Osteocyte (in vitro differentiated cells): ENCODE results near the gene CNGA3. TPM values are rescaled to one million over a fixed set of nuclear protein-coding genes. Genes with fewer than 3 reads are reported as not detected.
"Not testable (repeated sequence)": the region's sequence is repeated elsewhere in the genome, so short reads cannot be mapped to it uniquely, and the experiment has no call there.

Experiments
- DNase-seq: peaks from one replicate; pipeline ENCODE4 v3.0.0; 2021; ENCODE audit warnings: mixed read lengths; ENCODE audit not compliant: unreplicated experiment; ENCODE audit errors: extremely low spot score
- H3K27ac Mint-ChIP-seq: one replicate; pipeline ENCODE4 v1.8.0; 2021; ENCODE audit warnings: mild to moderate bottlenecking, mixed read lengths; ENCODE audit not compliant: unreplicated experiment
- H3K27me3 Mint-ChIP-seq: one replicate; pipeline ENCODE4 v1.8.0; 2021; ENCODE audit warnings: mixed read lengths; ENCODE audit not compliant: unreplicated experiment
- H3K36me3 Mint-ChIP-seq: one replicate; pipeline ENCODE4 v1.8.0; 2021; ENCODE audit warnings: mixed read lengths; ENCODE audit not compliant: unreplicated experiment
- H3K4me1 Mint-ChIP-seq: one replicate; pipeline ENCODE4 v1.8.0; 2021; ENCODE audit warnings: mixed read lengths; ENCODE audit not compliant: unreplicated experiment
- H3K4me3 Mint-ChIP-seq: one replicate; pipeline ENCODE4 v1.8.0; 2021; ENCODE audit warnings: mild to moderate bottlenecking, moderate library complexity, mixed read lengths; ENCODE audit not compliant: unreplicated experiment
- H3K9me3 Mint-ChIP-seq: one replicate; pipeline ENCODE4 v1.8.0; 2021; ENCODE audit warnings: mixed read lengths; ENCODE audit not compliant: unreplicated experiment
- CTCF ChIP-seq: fragments of 200-600 bp; sonication (generic); IDR thresholded peaks from 2 replicates; pipeline ENCODE4 v1.5.0; 2021; ENCODE audit warnings: antibody characterized with exemption, mild to moderate bottlenecking, moderate library complexity
- total RNA-seq: library from RNA; stranded (reverse); gene quantifications from 2 replicates; pipeline ENCODE4 v1.2.1, GENCODE V29; 2021

The CNGA3 gene
- total RNA-seq, 1 donor from 2014 or later, result not detected

DNA sequence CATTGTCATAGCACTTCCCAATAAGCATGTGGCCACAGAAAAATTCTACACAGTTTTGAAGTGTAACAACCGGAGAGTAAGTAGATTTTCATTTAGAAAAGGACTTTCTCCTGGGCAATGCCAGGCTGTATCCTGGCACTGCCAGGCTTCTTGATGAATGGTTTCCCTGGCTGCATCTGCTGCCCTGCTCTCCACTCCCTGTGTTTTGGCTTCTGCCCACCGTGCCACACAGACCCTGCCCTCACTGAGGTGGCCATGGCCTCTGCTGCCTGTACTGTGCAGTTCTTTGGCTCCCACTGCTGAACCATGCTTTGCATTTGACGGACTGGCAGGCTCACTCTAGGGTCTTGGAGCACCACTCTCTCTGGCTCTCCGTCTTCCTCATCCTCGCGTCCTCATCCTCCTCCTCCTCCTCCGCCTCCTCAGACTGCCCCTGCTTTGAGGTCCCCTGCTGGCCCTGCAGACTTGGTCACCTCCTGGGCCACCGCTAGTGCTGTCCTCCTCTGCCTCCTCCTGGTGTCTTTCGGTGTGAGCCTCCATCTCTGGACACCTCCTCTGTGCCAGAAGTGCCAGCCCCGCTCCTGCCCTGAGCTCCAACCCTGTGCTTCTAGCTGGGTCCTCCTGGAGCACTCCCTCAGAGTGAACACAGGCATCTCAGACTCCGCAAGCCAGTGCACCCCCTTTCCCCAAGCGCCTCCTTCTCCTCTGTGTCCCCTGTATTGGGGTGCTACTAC, 45.9 kb upstream of the CNGA3 start:
- H3K27me3 Mint-ChIP-seq, result peaks cover 15% of the 10 kb centered on the region
- no peaks in the 10 kb centered on the region for H3K9me3 Mint-ChIP-seq
- H3K4me1 Mint-ChIP-seq, result no peaks in the 10 kb centered on the region
- DNase-seq, result no peak
- no peak for TF ChIP-seq CTCF
- H3K27ac Mint-ChIP-seq, result no peak overlapping the region
- no peaks in the 10 kb centered on the region for H3K36me3 Mint-ChIP-seq
- H3K4me3 Mint-ChIP-seq, result no peak overlapping the region

GRCh38 chr2:98301469-98301868, 44.8 kb upstream of the CNGA3 start:
- Mint-ChIP-seq H3K27me3 (peaks cover 10% of the 10 kb centered on the region), H3K9me3 (no peaks in the 10 kb centered on the region)
- TF ChIP-seq CTCF, result no peak

GRCh38 chr2:98307131-98307696, 39.0 kb upstream of the CNGA3 start:
- not testable (repeated sequence) for H3K4me3 Mint-ChIP-seq, H3K9me3 Mint-ChIP-seq, H3K36me3 Mint-ChIP-seq, H3K27me3 Mint-ChIP-seq, DNase-seq, H3K4me1 Mint-ChIP-seq, H3K27ac Mint-ChIP-seq

More at GRCh38 chr2:98301469-98301868, 44.8 kb upstream of the CNGA3 start:
- H3K27ac Mint-ChIP-seq, result no peak overlapping the region
- H3K36me3 Mint-ChIP-seq, result no peaks in the 10 kb centered on the region
- H3K4me3 Mint-ChIP-seq, result no peak overlapping the region
- no peaks in the 10 kb centered on the region for H3K4me1 Mint-ChIP-seq
- no peak for DNase-seq

DNA sequence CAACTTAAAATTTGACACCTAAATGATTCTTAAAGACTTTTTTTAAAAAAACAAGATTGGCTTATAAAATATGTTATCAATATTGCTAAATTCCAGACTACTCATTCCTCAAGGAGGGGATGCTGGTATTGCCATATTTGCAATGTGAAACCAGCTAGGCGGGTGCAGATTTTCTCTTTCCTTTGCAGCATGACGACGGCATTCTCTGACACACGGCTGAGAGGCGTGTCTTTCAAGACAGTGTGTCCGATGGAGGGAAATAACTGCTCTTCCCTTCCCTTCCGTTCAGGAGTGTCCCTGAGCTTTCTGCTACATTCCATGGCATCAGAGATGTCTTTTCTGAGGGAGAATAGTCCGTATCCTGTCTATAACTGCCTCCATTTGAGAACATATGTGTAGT, 38.2 kb upstream of the CNGA3 start:
- Mint-ChIP-seq H3K4me3 (no peak overlapping the region), H3K36me3 (no peaks in the 10 kb centered on the region), H3K27ac (no peak overlapping the region), H3K27me3 (peaks cover 8% of the 10 kb centered on the region), H3K9me3 (no peaks in the 10 kb centered on the region), H3K4me1 (no peaks in the 10 kb centered on the region)
- TF ChIP-seq CTCF, result no peak
- DNase-seq, result no peak

- TF ChIP-seq CTCF, result no peak
- no peak overlapping the region for H3K27ac Mint-ChIP-seq
- peaks cover 8% of the 10 kb centered on the region for H3K27me3 Mint-ChIP-seq
- no peaks in the 10 kb centered on the region for H3K36me3 Mint-ChIP-seq
- no peaks in the 10 kb centered on the region for H3K9me3 Mint-ChIP-seq
- H3K4me1 Mint-ChIP-seq, result no peaks in the 10 kb centered on the region
- no peak overlapping the region for H3K4me3 Mint-ChIP-seq
- DNase-seq, result no peak
These were observed 37.7 kb upstream of the CNGA3 start for GRCh38 chr2:98308532-98308931.
